Measurements from ENCODE around the gene PAQR5.

Gene PAQR5

DNA sequence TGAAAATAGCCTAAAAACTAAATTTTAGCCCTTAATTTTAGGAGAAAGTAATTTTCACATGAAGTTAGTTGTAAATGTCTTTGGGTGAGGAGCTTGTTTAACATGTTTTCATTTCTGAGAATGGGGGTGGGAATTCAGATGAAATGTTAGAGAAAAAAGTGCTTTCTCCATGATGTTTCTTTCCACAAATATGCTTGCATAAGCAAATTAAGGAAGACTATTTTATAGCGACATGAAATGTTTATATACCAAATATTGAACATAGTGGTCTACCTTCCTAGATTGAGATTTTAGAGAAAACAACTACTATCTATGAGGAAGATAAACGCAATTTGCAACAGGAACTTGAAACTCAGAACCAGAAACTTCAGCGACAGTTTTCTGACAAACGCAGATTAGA is 140.9 kb downstream of the PAQR5 start:
- no peak overlapping the region for H3K4ac ChIP-seq (ENCODE audit: low read depth, low read length)
- no peak for DNase-seq
- WGBS (ENCODE audit: extremely low coverage, insufficient coverage, insufficient read length) = no CpG with 5 or more reads among the region's 4 CpGs

DNA sequence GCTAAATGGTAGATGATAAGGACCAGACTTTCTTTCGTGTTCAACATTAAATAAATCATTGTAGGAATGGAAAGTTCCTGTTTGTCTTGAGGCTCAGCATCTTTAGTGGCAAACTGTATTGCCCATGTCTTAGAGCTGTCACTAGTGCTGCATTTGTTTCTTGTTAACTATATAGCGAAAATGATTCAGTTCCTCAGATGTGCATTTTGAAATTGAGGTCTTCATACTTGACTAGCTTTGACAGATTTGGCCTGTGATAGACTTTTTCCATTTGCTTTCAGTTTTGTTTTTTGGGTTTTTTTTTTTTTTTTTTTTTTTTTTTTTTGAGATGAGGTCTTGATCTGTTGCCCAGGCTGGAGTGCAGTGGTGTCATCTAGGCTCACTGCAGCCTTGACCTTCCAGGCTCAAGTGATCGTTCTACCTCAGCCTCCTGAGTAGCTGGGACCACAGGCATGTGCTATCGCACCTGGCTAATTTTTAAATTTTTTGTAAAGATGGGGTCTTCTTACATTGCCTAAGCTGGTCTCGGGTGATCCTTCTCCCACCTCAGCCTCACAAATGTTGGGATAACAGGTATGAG is 144.4 kb downstream of the PAQR5 start:
- Histone ChIP-seq H3K9ac (ENCODE audit: low read length) (no peak overlapping the region), H4K12ac (ENCODE audit: low read depth, low read length) (no peak overlapping the region), H4K91ac (ENCODE audit: low read depth, low read length) (no peak overlapping the region), H3K4me3 (ENCODE audit: low read depth, low read length) (no peak overlapping the region), H3K4me1 (ENCODE audit: control insufficient read depth in 1 of 2, insufficient read depth in 2 of 2, low read length in 2 of 2) (no peaks in the 10 kb centered on the region), H3K23ac (ENCODE audit: low read length) (no peak overlapping the region), H3K14ac (ENCODE audit: low read length) (no peak overlapping the region), H4K8ac (ENCODE audit: low read depth, low read length) (no peak overlapping the region), H3K27me3 (ENCODE audit: insufficient read depth, low read length) (no peaks in the 10 kb centered on the region), H3K4ac (ENCODE audit: low read depth, low read length) (no peak overlapping the region), H3K9me3 (ENCODE audit: insufficient read depth, low read depth, low read length) (no peaks in the 10 kb centered on the region), H3K36me3 (ENCODE audit: control insufficient read depth in 1 of 2, insufficient read depth in 2 of 2, low read length in 2 of 2) (peaks cover 24 to 40% of the 10 kb centered on the region in 2 experiments), H3K4me2 (ENCODE audit: low read length) (no peak overlapping the region), H2BK12ac (ENCODE audit: low read length) (no peak overlapping the region), H2BK5ac (ENCODE audit: low read depth, low read length, poor library complexity) (no peak overlapping the region), H3K79me1 (ENCODE audit: low read length) (no peaks in the 10 kb centered on the region), H2AK5ac (ENCODE audit: low read length) (no peak overlapping the region), H3K79me2 (ENCODE audit: control insufficient read depth, insufficient read depth, low read length, poor library complexity) (no peaks in the 10 kb centered on the region), H3K18ac (ENCODE audit: low read length) (no peak overlapping the region), H2BK120ac (ENCODE audit: insufficient read depth, low read length, poor library complexity) (no peak overlapping the region), H3K27ac (ENCODE audit: low read depth, low read length) (no peak overlapping the region), H2AFZ (ENCODE audit: insufficient read depth, low read length, poor library complexity) (no peak overlapping the region)
- whole genome bisulfite sequencing (ENCODE audit: extremely low coverage, insufficient coverage, insufficient read length) = no CpG with 5 or more reads among the region's 5 CpGs
- no peak for DNase-seq

More for the DNA sequence above, 140.9 kb downstream of the PAQR5 start:
- no peak overlapping the region for H2BK5ac ChIP-seq (ENCODE audit: low read depth, low read length, poor library complexity)
- no peak overlapping the region for H4K8ac ChIP-seq (ENCODE audit: low read depth, low read length)
- H2AFZ ChIP-seq (ENCODE audit: insufficient read depth, low read length, poor library complexity) = no peak overlapping the region
- H3K36me3 ChIP-seq (ENCODE audit: control insufficient read depth in 1 of 2, insufficient read depth in 2 of 2, low read length in 2 of 2) = peaks cover 29 to 40% of the 10 kb centered on the region in 2 experiments
- no peak overlapping the region for H2BK12ac ChIP-seq (ENCODE audit: low read length)
- H3K9ac ChIP-seq (ENCODE audit: low read length) = no peak overlapping the region
- no peak overlapping the region for H3K4me2 ChIP-seq (ENCODE audit: low read length)
- no peak overlapping the region for H2AK5ac ChIP-seq (ENCODE audit: low read length)
- H3K14ac ChIP-seq (ENCODE audit: low read length) = no peak overlapping the region
- no peak overlapping the region for H4K91ac ChIP-seq (ENCODE audit: low read depth, low read length)
- H3K23ac ChIP-seq (ENCODE audit: low read length) = no peak overlapping the region
- no peak overlapping the region for H3K18ac ChIP-seq (ENCODE audit: low read length)
- no peaks in the 10 kb centered on the region for H3K79me1 ChIP-seq (ENCODE audit: low read length)
- no peak overlapping the region for H3K4me3 ChIP-seq (ENCODE audit: low read depth, low read length)
- H3K27me3 ChIP-seq (ENCODE audit: insufficient read depth, low read length) = no peaks in the 10 kb centered on the region
- no peak overlapping the region for H3K27ac ChIP-seq (ENCODE audit: low read depth, low read length)
- no peak overlapping the region for H2BK120ac ChIP-seq (ENCODE audit: insufficient read depth, low read length, poor library complexity)
- H3K4me1 ChIP-seq (ENCODE audit: control insufficient read depth in 1 of 2, insufficient read depth in 2 of 2, low read length in 2 of 2) = no peaks in the 10 kb centered on the region
- H3K9me3 ChIP-seq (ENCODE audit: insufficient read depth, low read depth, low read length) = peaks cover 3% of the 10 kb centered on the region
- no peak overlapping the region for H4K12ac ChIP-seq (ENCODE audit: low read depth, low read length)
- H3K79me2 ChIP-seq (ENCODE audit: control insufficient read depth, insufficient read depth, low read length, poor library complexity) = no peaks in the 10 kb centered on the region

DNA sequence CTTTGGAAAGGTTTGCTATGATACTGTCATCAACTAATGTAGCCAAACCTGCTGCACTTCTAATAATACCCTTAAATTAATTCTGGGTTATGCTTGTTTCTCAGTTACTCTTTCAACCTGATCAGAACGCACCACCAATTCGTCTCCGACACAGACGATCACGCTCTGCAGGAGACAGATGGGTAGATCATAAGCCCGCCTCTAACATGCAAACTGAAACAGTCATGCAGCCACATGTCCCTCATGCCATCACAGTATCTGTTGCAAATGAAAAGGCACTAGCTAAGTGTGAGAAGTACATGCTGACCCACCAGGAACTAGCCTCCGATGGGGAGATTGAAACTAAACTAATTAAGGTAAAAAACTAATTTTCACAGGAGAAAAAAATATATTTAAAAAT is 146.0 kb downstream of the PAQR5 start:
- no peaks in the 10 kb centered on the region for H3K79me2 ChIP-seq (ENCODE audit: control insufficient read depth, insufficient read depth, low read length, poor library complexity)
- no peak for DNase-seq
- H3K18ac ChIP-seq (ENCODE audit: low read length) = no peak overlapping the region
- no peak overlapping the region for H3K4me3 ChIP-seq (ENCODE audit: low read depth, low read length)
- no peaks in the 10 kb centered on the region for H3K27me3 ChIP-seq (ENCODE audit: insufficient read depth, low read length)
- no peak overlapping the region for H4K8ac ChIP-seq (ENCODE audit: low read depth, low read length)
- H3K4ac ChIP-seq (ENCODE audit: low read depth, low read length) = no peak overlapping the region
- no peak overlapping the region for H3K9ac ChIP-seq (ENCODE audit: low read length)
- no peak overlapping the region for H3K23ac ChIP-seq (ENCODE audit: low read length)
- no peak overlapping the region for H2BK5ac ChIP-seq (ENCODE audit: low read depth, low read length, poor library complexity)
- no peak overlapping the region for H3K14ac ChIP-seq (ENCODE audit: low read length)
- H3K79me1 ChIP-seq (ENCODE audit: low read length) = no peaks in the 10 kb centered on the region
- H3K27ac ChIP-seq (ENCODE audit: low read depth, low read length) = no peak overlapping the region
- H2AK5ac ChIP-seq (ENCODE audit: low read length) = no peak overlapping the region
- H3K36me3 ChIP-seq (ENCODE audit: control insufficient read depth in 1 of 2, insufficient read depth in 2 of 2, low read length in 2 of 2) = peaks cover 17 to 36% of the 10 kb centered on the region in 2 experiments
- no peak overlapping the region for H3K4me2 ChIP-seq (ENCODE audit: low read length)
- H3K9me3 ChIP-seq (ENCODE audit: insufficient read depth, low read depth, low read length) = no peaks in the 10 kb centered on the region
- H2BK120ac ChIP-seq (ENCODE audit: insufficient read depth, low read length, poor library complexity) = no peak overlapping the region
- no peak overlapping the region for H4K12ac ChIP-seq (ENCODE audit: low read depth, low read length)
- no peak overlapping the region for H2BK12ac ChIP-seq (ENCODE audit: low read length)
- no peaks in the 10 kb centered on the region for H3K4me1 ChIP-seq (ENCODE audit: control insufficient read depth in 1 of 2, insufficient read depth in 2 of 2, low read length in 2 of 2)
- WGBS (ENCODE audit: extremely low coverage, insufficient coverage, insufficient read length) = no CpG with 5 or more reads among the region's 7 CpGs
- H4K91ac ChIP-seq (ENCODE audit: low read depth, low read length) = no peak overlapping the region
- no peak overlapping the region for H2AFZ ChIP-seq (ENCODE audit: insufficient read depth, low read length, poor library complexity)

DNA sequence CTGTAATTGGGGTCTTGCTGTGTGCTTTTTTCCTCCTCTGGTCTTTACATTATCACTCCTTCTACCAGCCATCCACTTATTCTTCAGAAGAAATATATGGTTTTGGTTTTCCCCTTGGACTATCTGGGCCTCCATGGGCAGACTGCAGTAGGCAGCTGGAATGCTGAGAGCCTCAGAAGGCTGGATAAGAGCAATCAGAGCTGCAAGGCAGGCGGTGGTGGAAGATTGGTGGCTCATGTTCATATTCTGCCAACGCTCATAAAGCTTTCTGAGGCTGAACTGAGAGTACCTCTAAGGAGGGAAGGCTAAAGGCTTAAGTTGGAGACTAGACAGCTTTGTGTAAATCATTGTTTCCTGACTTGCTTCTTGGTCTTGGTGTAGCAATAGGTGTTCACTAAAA is 148.2 kb downstream of the PAQR5 start:
- peaks cover 0 to under 1% of the 10 kb centered on the region in 2 experiments for H3K4me1 ChIP-seq (ENCODE audit: control insufficient read depth in 1 of 2, insufficient read depth in 2 of 2, low read length in 2 of 2)
- H2BK5ac ChIP-seq (ENCODE audit: low read depth, low read length, poor library complexity) = no peak overlapping the region
- H3K4me2 ChIP-seq (ENCODE audit: low read length) = no peak overlapping the region
- no peak overlapping the region for H2BK12ac ChIP-seq (ENCODE audit: low read length)
- no peak overlapping the region for H4K91ac ChIP-seq (ENCODE audit: low read depth, low read length)
- H3K79me2 ChIP-seq (ENCODE audit: control insufficient read depth, insufficient read depth, low read length, poor library complexity) = no peaks in the 10 kb centered on the region
- H3K9me3 ChIP-seq (ENCODE audit: insufficient read depth, low read depth, low read length) = no peaks in the 10 kb centered on the region
- no peak overlapping the region for H4K12ac ChIP-seq (ENCODE audit: low read depth, low read length)
- WGBS (ENCODE audit: extremely low coverage, insufficient coverage, insufficient read length) = no CpG with 5 or more reads among the region's 2 CpGs
- H3K18ac ChIP-seq (ENCODE audit: low read length) = no peak overlapping the region
- no peak overlapping the region for H3K9ac ChIP-seq (ENCODE audit: low read length)
- H4K8ac ChIP-seq (ENCODE audit: low read depth, low read length) = no peak overlapping the region
- no peak overlapping the region for H2AK5ac ChIP-seq (ENCODE audit: low read length)
- H3K27me3 ChIP-seq (ENCODE audit: insufficient read depth, low read length) = no peaks in the 10 kb centered on the region
- H3K27ac ChIP-seq (ENCODE audit: low read depth, low read length) = no peak overlapping the region
- H3K4me3 ChIP-seq (ENCODE audit: low read depth, low read length) = no peak overlapping the region
- H2BK120ac ChIP-seq (ENCODE audit: insufficient read depth, low read length, poor library complexity) = no peak overlapping the region
- H3K4ac ChIP-seq (ENCODE audit: low read depth, low read length) = no peak overlapping the region
- H3K23ac ChIP-seq (ENCODE audit: low read length) = no peak overlapping the region
- no peak overlapping the region for H3K14ac ChIP-seq (ENCODE audit: low read length)
- H2AFZ ChIP-seq (ENCODE audit: insufficient read depth, low read length, poor library complexity) = no peak overlapping the region
- no peaks in the 10 kb centered on the region for H3K79me1 ChIP-seq (ENCODE audit: low read length)
- peaks cover 9 to 23% of the 10 kb centered on the region in 2 experiments for H3K36me3 ChIP-seq (ENCODE audit: control insufficient read depth in 1 of 2, insufficient read depth in 2 of 2, low read length in 2 of 2)
- DNase-seq = no peak

Data from trophoblast cell (in vitro differentiated cells and primary cell).